Measurements from ENCODE around the gene CNKSR3. TPM values are rescaled to one million over a fixed set of nuclear protein-coding genes. Genes with fewer than 3 reads are reported as not detected.

CNKSR3 gene
- total RNA-seq, 6 experiments from 2014 or later, result 19.8 to 43.4 (median 26.9) TPM

DNA sequence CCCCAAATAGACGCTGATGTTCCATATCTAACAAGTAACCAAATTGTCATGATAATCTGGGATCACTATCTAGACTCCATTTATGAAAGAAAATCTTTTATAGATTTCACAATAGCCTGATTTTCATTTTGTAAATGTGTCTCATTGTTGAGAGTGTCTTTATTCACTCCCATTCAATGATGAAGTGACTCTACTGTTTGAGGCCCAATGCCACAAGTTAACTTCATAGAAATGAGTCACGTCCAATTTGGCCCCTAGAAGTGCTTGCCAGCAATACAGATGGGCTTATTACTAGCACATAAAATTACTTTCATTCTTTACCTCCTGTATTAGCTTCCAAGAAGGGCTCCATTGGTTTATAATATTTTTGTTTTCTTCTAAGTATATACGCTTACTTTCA, 160.2 kb downstream of the CNKSR3 start:
- Histone ChIP-seq H3K9me3 (no peaks in the 10 kb centered on the region), H3K4me1 (no peaks in the 10 kb centered on the region)
- ATAC-seq, result no peak

GRCh38 chr6:154347981-154348380, 162.5 kb downstream of the CNKSR3 start:
- H3K27ac ChIP-seq, result no peak overlapping the region
- ATAC-seq (no peak), DNase-seq (no peak)
- WGBS (ENCODE audit: insufficient coverage, low coverage, low lambda C conversion rate, missing lambda C conversion rate), result 97% methylated on average over 5 of the region's 6 CpGs
- no peaks in the 10 kb centered on the region for H3K36me3 ChIP-seq
- no peak for TF ChIP-seq POLR2A (IDR thresholded peaks at IDR 0.05)
- TF ChIP-seq, protein P1, sequence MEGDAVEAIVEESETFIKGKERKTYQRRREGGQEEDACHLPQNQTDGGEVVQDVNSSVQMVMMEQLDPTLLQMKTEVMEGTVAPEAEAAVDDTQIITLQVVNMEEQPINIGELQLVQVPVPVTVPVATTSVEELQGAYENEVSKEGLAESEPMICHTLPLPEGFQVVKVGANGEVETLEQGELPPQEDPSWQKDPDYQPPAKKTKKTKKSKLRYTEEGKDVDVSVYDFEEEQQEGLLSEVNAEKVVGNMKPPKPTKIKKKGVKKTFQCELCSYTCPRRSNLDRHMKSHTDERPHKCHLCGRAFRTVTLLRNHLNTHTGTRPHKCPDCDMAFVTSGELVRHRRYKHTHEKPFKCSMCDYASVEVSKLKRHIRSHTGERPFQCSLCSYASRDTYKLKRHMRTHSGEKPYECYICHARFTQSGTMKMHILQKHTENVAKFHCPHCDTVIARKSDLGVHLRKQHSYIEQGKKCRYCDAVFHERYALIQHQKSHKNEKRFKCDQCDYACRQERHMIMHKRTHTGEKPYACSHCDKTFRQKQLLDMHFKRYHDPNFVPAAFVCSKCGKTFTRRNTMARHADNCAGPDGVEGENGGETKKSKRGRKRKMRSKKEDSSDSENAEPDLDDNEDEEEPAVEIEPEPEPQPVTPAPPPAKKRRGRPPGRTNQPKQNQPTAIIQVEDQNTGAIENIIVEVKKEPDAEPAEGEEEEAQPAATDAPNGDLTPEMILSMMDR (IDR thresholded peaks at IDR 0.05), result no peak
- no peak overlapping the region for H3K4me3 ChIP-seq
- H3K27me3 ChIP-seq, result no peaks in the 10 kb centered on the region
- intact Hi-C loops (cut with DNase I), result no loop called here
- H3K4me1 ChIP-seq, result no peaks in the 10 kb centered on the region
- no peaks in the 10 kb centered on the region for H3K9me3 ChIP-seq

More for the DNA sequence above, 160.2 kb downstream of the CNKSR3 start:
- no peaks in the 10 kb centered on the region for H3K27me3 ChIP-seq
- no peak for DNase-seq
- no peaks in the 10 kb centered on the region for H3K36me3 ChIP-seq
- 65% methylated on average over 3 of the region's 3 CpGs for WGBS (ENCODE audit: insufficient coverage, low coverage, low lambda C conversion rate, missing lambda C conversion rate)
- H3K27ac ChIP-seq, result no peak overlapping the region
- intact Hi-C loops (cut with DNase I), result no loop called here
- H3K4me3 ChIP-seq, result no peak overlapping the region
- TF ChIP-seq, protein P1 (IDR thresholded peaks at IDR 0.05), result no peak
- no peak for TF ChIP-seq POLR2A (IDR thresholded peaks at IDR 0.05)

- TF ChIP-seq, protein P1 (IDR thresholded peaks at IDR 0.05), result no peak
- no peak for TF ChIP-seq POLR2A (IDR thresholded peaks at IDR 0.05)
- no peak overlapping the region for H3K27ac ChIP-seq
- H3K9me3 ChIP-seq, result no peaks in the 10 kb centered on the region
- H3K27me3 ChIP-seq, result no peaks in the 10 kb centered on the region
- intact Hi-C loops (cut with DNase I), result no loop called here
- no peaks in the 10 kb centered on the region for H3K4me1 ChIP-seq
- no peak for ATAC-seq
- H3K36me3 ChIP-seq, result no peaks in the 10 kb centered on the region
- no peak for DNase-seq
- 100% methylated on average over 4 of the region's 4 CpGs for WGBS (ENCODE audit: insufficient coverage, low coverage, low lambda C conversion rate, missing lambda C conversion rate)
- H3K4me3 ChIP-seq, result no peak overlapping the region
Observed at GRCh38 chr6:154345811-154346210, 164.7 kb downstream of the CNKSR3 start.

DNA sequence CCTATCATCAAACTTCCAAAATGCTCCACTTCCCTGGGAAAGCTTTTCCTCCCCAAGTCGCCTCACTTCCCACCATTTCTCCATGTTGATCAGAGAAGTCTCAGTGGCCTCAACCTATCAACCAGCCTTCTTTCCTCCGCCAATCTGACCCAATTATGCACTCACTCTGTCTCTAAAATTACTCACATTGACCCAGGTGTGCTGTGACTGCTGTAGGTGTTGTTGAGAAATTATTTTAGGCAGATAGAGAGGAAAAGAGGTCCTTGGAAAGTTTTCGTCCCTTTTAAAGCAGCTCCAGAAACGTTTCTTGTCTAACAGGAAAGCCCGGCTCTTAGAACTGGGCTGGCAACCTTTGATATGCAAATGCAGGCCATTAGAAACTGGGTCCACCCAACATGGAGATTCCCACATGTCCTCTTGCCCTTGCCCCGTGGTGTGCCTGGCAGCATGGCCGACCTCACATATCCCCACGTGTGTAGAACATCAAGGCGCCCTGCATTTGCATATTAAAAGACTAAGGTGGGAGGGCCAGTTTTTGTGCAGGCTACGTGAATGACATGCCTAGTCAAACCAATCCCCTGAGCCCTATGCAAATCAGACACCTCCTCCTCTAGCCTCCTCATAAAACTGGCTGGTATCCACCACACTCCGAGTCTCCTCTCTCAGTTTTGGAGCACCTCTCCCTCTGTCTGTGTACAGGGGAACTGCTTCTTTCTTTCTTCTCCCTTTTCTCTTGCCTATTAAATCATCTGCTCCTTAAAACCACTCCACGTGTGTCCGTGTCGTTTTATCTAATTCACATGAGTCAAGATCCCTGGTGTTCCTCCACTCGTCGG, 166.8 kb downstream of the CNKSR3 start:
- 54% methylated on average over 10 of the region's 16 CpGs for WGBS (ENCODE audit: insufficient coverage, low coverage, low lambda C conversion rate, missing lambda C conversion rate)
- H3K4me3 ChIP-seq, result no peak overlapping the region
- no peaks in the 10 kb centered on the region for H3K4me1 ChIP-seq
- intact Hi-C loops (cut with DNase I), result no loop called here
- peak; percentile 30 to 47 (median 34) for ATAC-seq
- no peak for DNase-seq
- no peak for TF ChIP-seq POLR2A (IDR thresholded peaks at IDR 0.05)
- TF ChIP-seq, protein P1 (IDR thresholded peaks at IDR 0.05), result peak in 1 of 4 donors; percentile 11
- no peaks in the 10 kb centered on the region for H3K27me3 ChIP-seq
- H3K36me3 ChIP-seq, result no peaks in the 10 kb centered on the region
- no peak overlapping the region for H3K27ac ChIP-seq
- H3K9me3 ChIP-seq, result no peaks in the 10 kb centered on the region

Measured in right lobe of liver (tissue), 6 donors.